Muscle layer of colon (tissue), 2 donors: ENCODE measurements around the gene ZMYM4.
"Not testable (repeated sequence)": the region's sequence is repeated elsewhere in the genome, so short reads cannot be mapped to it uniquely, and the experiment has no call there.

Source experiments
- H3K27ac ChIP-seq: one replicate; pipeline ENCODE4 v1.7.0; 2013; ENCODE audit warnings: low read depth, mild to moderate bottlenecking, low read length, moderate library complexity
- H3K27me3 ChIP-seq, 2 donors: one replicate each; pipeline ENCODE4 v1.7.0; 2013; ENCODE audit warnings: low read length in 2 of 2, mild to moderate bottlenecking in 2 of 2; ENCODE audit not compliant: insufficient read depth in 2 of 2, control insufficient read depth in 1 of 2
- H3K36me3 ChIP-seq: one replicate; pipeline ENCODE4 v1.7.0; 2013; ENCODE audit warnings: mild to moderate bottlenecking, low read length; ENCODE audit not compliant: insufficient read depth
- H3K4me1 ChIP-seq: one replicate; pipeline ENCODE4 v1.7.0; 2013; ENCODE audit warnings: mild to moderate bottlenecking, low read length; ENCODE audit not compliant: insufficient read depth
- H3K4me3 ChIP-seq, 2 donors: one replicate each; pipeline ENCODE4 v1.7.0; 2013; ENCODE audit warnings: low read length in 2 of 2, low read depth in 1 of 2, mild to moderate bottlenecking in 1 of 2, moderate library complexity in 1 of 2
- H3K9ac ChIP-seq: one replicate; pipeline ENCODE4 v1.7.0; 2013; ENCODE audit warnings: low read length
- H3K9me3 ChIP-seq: one replicate; pipeline ENCODE4 v1.7.0; 2013; ENCODE audit warnings: mild to moderate bottlenecking, low read length
- donor health status: abdominal sarcoma.
- donor health status: Adenocarcinoma of cecum.

Gene ZMYM4

GRCh38 chr1:35460796-35461195 lies 192.3 kb downstream of the ZMYM4 start:
- Histone ChIP-seq H3K4me1 (no peaks in the 10 kb centered on the region), H3K4me3 (no peak overlapping the region), H3K27ac (no peak overlapping the region), H3K36me3 (peaks cover 32% of the 10 kb centered on the region), H3K9ac (no peak overlapping the region), H3K27me3 (no peaks in the 10 kb centered on the region), H3K9me3 (no peaks in the 10 kb centered on the region)

- Histone ChIP-seq H3K4me3 (no peak overlapping the region), H3K27ac (no peak overlapping the region), H3K9me3 (no peaks in the 10 kb centered on the region), H3K4me1 (no peaks in the 10 kb centered on the region), H3K27me3 (no peaks in the 10 kb centered on the region), H3K36me3 (peaks cover 27% of the 10 kb centered on the region), H3K9ac (no peak overlapping the region)
Measured at GRCh38 chr1:35461966-35462651, 193.6 kb downstream of the ZMYM4 start.

- Histone ChIP-seq H3K9ac (no peak overlapping the region), H3K27ac (no peak overlapping the region), H3K9me3 (no peaks in the 10 kb centered on the region), H3K4me3 (no peak overlapping the region), H3K27me3 (no peaks in the 10 kb centered on the region), H3K4me1 (no peaks in the 10 kb centered on the region), H3K36me3 (peaks cover 29% of the 10 kb centered on the region)
Measured at GRCh38 chr1:35463232-35463631, 194.7 kb downstream of the ZMYM4 start.

- H3K36me3 ChIP-seq = peaks cover 28% of the 10 kb centered on the region
- H3K4me1 ChIP-seq, H3K27me3 ChIP-seq, H3K4me3 ChIP-seq, H3K27ac ChIP-seq, H3K9ac ChIP-seq, H3K9me3 ChIP-seq: not testable (repeated sequence)
Measured at GRCh38 chr1:35463749-35464148, 195.2 kb downstream of the ZMYM4 start.

GRCh38 chr1:35466120-35466519 lies 197.6 kb downstream of the ZMYM4 start:
- H3K27me3 ChIP-seq = no peaks in the 10 kb centered on the region
- H3K4me1 ChIP-seq = no peaks in the 10 kb centered on the region
- no peak overlapping the region for H3K4me3 ChIP-seq
- H3K9ac ChIP-seq = no peak overlapping the region
- H3K9me3 ChIP-seq = no peaks in the 10 kb centered on the region
- peaks cover 43% of the 10 kb centered on the region for H3K36me3 ChIP-seq
- no peak overlapping the region for H3K27ac ChIP-seq

- Histone ChIP-seq H3K27ac (no peak overlapping the region), H3K36me3 (peaks cover 28% of the 10 kb centered on the region)
Measured at GRCh38 chr1:35470977-35471613, 202.6 kb downstream of the ZMYM4 start.

More at GRCh38 chr1:35470977-35471613, 202.6 kb downstream of the ZMYM4 start:
- Histone ChIP-seq H3K4me3 (no peak overlapping the region), H3K9ac (no peak overlapping the region), H3K9me3 (no peaks in the 10 kb centered on the region), H3K4me1 (no peaks in the 10 kb centered on the region), H3K27me3 (no peaks in the 10 kb centered on the region)
